CD4-positive, alpha-beta T cell treated with Interleukin-2 at 100 ng/mL for 4 hours (primary cell): Measurements from ENCODE around the gene BMP2K.
"Not testable (repeated sequence)": the region's sequence is repeated elsewhere in the genome, so short reads cannot be mapped to it uniquely, and the experiment has no call there.

Experiments
- DNase-seq: peaks from one replicate; pipeline ENCODE4 v3.0.0-alpha.2; 2020; ENCODE audit warnings: low spot score

Gene BMP2K

DNA sequence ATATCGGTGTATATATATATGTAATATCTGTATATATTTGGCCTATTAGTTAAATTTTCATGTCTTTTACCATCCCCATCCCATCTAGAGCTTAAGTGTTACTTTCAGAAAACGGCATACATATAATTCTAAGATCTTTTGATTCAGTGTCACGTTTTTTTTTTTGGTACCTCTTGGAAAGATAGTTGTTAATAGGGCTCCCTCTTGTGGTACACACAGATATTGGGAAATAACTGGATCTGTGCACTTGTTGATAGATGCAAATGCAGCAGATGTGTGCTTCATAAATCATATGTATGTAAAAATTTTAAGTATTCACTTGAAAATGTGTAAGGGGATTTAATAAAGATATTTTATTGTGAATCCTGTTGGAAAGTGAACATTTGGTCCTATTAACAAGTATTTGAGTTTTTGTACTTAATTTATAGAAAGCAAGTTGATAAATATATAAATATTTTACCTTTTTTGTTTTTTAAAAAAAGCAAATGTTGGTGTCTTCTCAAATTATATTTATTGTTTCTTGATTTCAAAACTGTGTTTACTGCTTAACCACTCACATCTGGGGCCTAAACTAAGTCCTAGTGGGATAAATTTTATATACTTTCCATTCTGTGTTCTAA lies 88.4 kb downstream of the BMP2K start:
- peak; percentile 76 for DNase-seq

DNA sequence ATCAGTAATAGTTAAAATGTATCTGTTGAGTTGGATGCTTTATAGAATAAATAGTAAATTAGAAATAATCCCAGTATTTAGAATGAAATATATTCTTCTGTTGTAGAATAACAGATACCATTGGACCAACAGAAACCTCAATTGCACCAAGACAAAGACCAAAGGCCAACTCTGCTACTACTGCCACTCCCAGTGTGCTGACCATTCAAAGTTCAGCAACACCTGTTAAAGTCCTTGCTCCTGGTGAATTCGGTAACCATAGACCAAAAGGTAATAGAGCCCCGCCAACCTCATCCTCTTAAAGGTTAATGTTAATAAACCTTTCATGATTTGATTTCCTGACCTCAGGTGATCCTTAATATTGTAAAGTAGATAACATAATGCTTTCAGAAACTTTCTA lies 89.3 kb downstream of the BMP2K start:
- DNase-seq, result no peak

DNA sequence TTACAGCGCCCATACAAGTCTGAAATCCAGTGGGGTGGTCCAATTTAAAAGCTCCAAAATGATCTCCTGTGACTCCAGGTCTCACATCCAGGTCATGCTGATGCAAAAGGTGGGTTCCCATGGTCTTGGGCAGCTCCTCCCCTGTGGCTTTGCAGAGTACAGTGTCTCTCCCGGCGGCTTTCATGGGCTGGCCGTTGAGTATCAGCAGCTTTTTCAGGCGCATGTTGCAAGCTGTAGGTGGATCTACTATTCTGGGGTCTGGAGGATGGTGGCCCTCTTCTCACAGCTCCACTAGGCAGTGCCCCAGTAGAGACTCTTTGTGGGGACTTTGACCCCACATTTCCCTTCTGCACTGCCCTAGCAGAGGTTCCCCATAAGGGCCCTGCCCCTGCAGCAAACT lies 92.6 kb downstream of the BMP2K start:
- DNase-seq, result not testable (repeated sequence)

DNA sequence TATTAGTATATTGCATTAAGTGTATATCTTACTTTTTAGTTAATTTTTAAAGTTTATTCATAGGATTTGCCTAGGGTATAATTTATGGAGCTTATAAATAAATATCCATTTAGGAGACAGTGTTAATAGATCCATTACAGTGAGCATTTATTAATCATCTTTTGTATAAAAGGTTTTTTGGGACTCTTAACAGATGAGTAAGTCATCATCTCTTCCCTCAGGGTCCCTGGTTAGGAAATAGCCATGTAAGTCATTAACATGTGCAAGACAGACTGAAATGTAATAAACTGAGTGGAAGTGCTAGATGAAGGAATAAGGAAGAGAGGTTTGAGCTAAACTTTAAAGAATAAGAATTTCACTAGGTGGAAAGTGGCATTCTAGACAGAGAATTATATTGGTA lies 93.9 kb downstream of the BMP2K start:
- no peak for DNase-seq

DNA sequence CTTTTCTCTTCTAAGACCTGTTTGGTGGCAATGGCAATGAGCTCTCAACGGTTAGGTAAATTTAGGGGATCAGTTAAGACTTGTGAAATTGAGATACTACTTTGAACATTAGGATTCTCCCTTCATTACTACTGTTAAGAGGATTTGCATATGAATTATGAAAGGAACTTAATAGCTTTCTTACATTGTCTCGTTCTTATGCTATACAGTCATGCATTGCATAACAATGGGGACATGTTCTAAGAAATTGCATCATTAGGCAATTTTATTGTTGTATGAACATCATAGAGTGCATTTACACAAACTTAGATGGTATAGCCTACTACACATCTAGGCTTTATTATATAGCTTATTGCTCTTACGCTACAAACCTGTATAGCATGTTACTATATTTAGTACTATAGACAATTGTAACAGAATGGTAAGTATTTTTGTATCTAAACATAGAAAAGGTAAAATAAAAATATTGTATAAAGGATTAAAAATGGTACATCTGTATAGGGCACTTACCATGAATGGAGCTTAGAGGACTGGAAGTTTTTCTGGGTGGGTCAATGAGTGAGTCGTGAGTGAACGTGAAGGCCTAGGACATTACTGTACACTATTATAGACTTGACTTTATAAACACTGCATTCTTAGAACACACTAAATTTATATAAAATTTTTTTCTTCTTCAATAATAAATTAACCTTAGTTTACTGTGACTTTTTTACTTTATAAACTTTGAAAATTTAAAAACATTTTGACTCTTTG lies 100.6 kb downstream of the BMP2K start:
- no peak for DNase-seq

DNA sequence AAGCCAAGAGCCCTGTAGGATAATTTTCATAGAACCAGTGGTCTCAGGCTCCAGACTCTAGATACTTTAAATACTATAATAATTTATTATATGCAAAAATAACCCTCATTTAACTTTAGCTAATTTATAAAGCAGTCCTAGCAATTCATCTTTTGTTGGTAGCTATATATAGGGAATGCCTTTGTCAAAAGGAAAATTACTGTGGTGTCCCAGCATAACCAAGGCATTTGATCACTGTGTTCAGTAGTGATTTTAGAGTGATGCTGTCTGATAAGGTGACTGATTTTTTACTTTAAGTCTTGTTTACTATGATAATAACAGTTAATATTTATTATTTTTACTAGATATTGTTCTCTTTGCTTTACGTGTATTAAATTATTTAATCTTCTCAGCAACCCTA lies 101.9 kb downstream of the BMP2K start:
- DNase-seq, result no peak

DNA sequence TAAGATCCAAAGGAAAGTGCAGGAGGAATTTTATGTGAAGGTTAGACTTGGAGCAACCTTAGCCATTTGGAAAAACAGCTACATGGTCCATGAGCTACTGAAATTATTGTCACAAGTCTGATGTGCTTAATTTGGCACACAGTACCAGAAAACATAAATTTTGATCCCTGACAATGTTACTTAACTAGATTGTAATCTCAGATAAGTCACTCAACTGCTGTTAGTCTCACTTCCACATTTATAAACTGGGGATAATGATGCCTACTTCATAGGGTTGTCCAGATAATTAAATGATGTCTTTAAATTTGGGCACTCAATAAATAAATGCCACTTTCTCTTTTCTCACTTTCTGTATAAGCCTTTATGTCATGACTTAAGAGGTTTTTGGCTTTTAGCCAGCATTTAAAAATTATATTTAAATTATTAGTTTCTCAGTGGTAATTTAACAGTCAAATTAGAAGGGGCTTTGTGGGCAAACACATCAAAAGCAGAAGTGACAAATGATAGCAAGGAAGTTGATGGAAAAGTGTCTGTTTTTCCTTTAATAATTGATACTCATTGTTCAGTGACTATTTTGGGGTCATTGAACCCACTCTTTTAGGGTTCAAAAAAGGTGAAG lies 104.8 kb downstream of the BMP2K start:
- DNase-seq, result no peak

DNA sequence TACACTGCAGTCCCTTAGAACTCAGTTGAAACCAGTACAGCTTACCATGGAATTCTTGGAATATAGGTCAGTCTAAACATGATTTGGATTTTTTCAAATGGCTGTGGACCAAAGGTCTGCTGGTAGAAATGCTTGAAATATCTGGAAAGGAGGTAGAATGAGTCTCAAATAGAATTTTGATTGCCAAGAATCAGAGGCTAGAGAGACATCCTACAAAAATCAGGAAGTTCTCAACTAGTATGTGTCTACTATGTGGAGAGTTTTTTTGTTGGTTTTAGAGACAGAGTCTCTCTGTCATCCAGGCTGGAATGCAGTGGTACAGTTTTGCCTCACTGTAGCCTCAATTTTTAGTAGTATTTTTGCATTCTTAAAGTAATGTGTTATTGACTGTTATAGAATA lies 109.4 kb downstream of the BMP2K start:
- DNase-seq, result no peak

DNA sequence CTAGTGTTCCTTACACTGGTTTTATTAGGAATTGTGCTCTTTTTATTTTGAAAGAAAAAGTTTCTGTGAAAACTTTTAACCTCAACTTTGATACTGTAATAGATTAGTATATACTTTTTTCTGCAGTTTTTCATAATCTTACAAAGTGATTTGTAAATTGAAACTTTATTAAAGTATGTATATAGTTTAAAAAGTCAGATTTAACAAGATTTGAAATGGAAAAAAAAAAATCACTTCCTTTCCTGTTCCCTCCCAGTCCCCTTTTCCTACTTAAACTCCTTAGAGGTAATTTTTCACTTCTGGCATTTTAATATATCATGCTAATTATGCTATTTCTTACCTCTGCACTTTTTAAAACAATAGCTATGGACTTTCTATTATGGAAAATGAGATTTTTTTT lies 113.8 kb downstream of the BMP2K start:
- no peak for DNase-seq

DNA sequence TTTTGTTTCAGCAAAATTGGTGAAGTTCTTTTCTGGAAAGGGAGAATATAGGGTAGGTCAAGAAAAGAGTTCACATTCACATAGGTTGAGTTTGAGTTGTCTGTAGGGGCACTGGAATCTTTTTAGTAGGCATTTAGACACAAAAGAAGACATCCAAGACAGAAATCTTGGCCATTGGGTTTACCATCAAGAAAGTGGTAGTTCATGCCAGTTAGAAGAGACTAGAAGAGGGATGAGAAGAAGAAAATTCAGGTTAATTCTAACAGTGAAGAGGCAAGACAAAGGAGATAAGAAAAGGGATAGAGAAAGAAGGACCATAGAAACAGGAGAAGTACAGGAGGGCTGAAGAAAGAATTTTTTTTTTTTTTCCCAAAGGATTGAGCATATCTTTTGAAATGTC lies 123.2 kb downstream of the BMP2K start:
- no peak for DNase-seq

DNA sequence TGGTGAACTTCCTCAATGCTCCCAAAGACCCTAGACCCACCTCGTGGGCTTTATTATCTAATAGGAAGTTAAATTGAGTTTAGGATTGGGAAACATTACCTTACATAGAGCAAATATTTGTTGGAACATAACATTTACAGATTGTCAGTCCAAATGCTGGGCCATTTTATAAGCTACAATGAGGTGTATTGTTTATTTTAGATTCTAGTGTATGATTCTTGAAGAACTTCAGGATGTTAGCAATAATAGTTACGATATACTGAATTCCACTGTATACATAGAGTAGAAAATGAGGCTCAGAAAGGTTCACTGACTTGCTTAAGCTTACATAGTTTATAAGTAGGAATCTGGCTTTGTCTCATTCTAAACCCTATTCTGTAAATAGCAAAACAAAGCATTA lies 125.7 kb downstream of the BMP2K start:
- no peak for DNase-seq

DNA sequence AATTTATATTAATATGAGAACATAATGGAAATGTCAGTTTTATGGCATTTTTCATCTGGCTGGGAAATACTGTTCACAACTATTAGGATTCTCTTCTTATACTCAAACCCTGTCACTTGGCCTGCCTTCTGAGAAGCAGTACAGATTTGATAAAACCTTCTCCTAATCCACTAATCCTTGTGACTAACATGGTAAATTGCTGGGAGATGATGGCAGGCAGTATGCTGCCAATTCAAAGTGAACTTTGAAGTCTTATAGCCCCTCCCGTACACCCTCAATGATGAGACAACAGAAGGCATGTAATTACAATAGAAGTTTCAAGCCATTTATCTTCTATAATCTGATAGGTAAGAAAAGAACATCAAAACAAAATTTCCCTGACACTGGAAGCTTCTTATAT lies 126.1 kb downstream of the BMP2K start:
- no peak for DNase-seq

DNA sequence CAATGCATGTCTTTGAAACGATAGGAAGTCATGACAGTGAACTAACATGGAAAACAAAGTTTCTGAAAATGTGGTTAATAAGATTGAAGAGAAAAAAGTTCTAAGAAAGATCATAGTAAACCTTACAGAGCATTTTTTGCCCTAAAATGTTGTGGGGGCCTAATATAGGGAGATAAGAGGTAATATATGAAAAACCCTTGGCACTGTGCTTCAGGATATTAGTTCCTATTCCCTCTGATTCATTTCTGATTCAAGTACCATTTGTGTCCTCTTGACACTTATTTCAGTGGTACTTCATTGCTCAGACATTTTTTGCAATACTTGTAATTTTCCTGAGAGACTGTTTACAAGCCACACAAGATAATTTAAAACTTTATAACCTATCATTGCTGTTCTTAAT lies 128.0 kb downstream of the BMP2K start:
- DNase-seq, result no peak

DNA sequence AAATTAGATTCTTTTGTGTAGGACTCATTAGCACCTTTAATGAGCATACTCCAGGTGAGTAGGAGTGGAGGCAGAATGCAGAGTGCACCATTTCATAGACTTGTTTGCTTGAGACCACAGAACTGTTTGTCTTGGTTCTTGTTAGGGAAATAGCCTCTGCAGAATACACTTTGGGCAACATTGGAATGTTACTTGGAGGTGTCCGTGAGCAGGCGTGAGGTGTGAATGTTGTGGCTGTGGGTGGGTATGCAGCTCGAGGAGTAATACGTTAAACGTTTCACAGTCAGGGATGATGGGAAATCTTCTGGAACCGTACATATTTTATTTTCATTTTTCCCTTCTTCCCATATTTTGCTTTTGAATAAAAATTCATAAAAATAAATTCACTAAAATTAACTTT lies 131.5 kb downstream of the BMP2K start:
- DNase-seq, result no peak

DNA sequence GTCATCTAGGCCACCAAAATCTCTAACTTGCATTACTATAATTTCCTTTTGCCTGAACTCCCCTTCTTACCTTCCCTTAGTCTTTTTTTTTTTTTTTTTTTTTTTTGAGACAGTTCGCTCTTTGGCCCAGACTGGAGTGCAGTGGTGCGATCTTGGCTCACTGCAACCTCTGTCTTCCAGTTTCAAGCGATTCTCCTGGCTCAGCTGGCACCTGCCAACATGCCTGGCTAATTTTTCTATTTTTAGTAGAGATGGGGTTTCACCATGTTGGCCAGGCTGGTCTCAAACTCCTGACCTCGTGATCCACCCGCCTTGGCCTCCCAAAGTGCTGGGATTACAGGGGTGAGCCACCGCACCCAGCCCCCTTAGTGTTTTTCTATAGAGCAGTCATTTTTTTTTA lies 132.8 kb downstream of the BMP2K start:
- not testable (repeated sequence) for DNase-seq

DNA sequence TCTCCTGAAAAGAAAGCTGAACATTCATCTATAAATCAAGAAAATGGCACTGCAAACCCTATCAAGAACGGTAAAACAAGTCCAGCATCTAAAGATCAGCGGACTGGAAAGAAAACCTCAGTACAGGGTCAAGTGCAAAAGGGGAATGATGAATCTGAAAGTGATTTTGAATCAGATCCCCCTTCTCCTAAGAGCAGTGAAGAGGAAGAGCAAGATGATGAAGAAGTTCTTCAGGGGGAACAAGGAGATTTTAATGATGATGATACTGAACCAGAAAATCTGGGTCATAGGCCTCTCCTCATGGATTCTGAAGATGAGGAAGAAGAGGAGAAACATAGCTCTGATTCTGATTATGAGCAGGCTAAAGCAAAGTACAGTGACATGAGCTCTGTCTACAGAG lies 134.5 kb downstream of the BMP2K start:
- no peak for DNase-seq

DNA sequence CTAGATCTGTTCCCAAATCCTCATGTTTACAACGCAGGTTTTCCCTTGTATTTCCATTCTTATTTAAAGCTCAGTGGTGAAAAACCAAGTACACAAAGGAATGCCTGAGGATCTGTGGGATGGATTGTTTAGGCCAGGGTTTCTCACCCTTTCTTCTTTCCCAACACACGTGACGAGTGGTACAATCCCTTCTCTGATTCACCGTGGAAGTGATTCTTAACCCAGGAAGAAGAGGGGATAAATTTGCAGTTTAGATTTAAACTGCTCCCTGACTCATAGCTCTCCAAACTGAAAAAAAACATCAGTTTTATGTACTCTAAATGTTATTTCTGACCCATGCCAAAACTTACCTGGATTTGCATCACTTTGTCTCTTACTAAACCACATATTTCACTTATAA lies 146.1 kb downstream of the BMP2K start:
- DNase-seq, result no peak

DNA sequence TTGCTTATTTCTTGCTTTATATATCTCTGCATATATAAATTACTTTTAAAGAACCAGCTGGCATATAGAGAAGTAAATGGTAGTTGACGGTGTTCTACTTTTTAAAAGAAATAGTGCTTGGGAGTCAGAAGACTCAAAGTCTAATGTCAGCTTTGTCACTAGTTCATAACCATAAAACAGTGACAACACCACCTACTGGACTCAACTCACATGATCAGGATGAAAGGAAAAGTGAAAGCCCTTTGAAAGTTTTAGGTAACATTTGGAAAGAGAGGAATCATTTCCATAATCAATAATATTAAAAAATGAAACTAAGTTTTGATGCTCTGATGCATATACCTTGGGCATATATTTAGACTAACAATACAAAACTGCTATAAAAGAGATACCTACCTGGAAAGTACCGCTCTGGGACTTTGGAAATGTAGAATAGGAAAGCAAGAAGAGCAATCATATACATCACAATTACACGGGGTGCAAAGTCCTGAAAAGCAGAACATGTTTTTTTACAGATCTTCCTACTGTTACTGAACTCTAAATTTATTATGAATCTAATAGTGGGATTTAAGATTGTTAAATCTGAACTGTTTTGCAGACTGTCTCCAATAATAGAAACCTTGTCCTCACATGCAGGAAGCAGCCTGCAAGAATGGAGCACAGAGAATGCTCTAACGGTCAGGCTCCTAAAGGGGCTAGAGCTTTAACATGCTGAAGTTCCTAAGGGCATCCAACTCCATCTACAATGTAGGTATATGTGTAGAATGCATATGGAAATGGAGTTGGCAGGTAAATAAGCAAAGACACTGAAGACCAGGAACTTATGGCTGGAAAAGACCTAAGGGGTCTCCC lies 147.5 kb downstream of the BMP2K start:
- no peak for DNase-seq

DNA sequence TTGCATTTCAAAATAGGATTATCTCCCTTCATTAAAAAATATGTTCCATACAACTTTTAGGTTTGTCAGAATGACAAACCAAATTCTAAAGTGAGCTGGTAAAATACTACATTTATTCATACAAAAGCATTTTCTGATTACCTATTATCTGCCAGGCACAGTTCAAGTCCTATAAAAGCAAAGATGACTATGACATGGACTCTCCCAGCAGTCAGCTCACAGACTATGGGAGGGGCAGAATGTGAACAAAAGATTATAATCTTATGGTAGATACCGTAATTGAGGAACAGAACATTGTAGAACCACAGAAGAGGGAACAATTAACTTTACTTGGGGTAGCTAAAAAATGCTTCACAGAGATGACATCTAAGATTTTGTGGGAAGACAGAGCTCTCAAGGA lies 150.7 kb downstream of the BMP2K start:
- DNase-seq, result no peak

DNA sequence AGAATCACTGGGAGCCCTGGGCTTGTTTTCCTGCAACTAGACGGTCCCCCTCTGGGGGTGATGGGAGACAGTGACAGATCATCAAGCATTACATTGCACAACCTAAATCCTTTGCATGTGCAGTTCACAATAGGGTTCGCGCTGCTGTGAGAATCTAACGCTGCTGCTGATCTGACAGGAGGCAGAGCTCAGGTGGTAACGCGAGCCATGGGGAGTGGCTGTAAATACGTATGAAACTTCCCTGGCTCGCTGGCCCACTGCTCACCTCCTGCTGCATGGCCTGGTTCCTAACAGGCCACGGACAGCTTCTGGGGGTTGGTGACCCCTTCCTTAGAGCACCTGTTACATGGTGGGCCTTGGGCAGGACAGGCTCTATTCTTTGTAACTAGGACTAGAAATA lies 152.7 kb downstream of the BMP2K start:
- no peak for DNase-seq

DNA sequence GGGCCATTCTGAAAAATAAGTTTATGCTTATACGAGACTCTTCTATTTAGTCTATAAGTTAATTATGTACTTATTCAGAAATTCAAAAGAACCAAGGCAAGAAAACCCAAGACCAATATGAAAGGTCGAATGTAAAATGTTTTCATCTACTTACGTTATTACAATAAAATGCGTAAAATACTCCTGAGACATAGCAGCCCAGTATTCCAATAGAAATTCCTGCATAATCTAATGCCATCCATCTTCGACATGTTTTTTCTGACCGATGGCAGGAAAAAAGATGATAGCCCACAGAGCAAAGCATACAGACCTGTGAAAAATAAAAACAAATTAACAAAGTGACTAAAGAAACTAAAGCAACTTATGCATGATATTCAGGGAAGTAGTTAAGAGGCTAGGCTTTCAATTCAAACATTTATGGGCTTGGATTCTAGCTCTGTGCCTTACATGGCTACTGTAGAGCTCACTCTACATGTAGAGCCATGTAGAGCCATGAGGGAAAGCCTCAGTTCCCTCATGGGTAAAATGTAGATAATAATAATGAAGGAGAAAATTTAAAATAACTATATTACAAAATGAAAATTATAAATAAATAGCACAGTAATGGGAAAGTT lies 154.0 kb downstream of the BMP2K start:
- DNase-seq, result no peak

DNA sequence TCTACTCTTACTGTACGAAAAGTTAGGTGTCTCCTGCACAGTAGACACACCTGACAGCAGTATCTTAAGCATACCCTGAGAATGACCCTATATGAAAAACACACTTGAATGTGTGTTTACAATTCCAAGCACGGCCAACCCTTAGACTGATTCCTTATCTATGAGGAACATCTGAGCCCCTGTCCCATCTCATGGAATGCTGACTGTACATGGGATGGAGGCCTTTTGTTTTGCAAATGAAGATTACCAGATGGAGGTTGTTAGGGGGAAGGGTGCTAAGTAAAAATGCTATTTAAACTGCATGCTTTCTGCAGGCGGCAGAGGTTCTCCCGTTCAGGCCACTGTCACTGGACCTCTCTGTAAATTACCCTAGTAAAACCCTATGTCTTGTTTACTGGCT lies 160.8 kb downstream of the BMP2K start:
- DNase-seq, result no peak
